K562 (cell line): Measurements from ENCODE around the gene SFI1. TPM values are rescaled to one million over a fixed set of nuclear protein-coding genes. Genes with fewer than 3 reads are reported as not detected.

Experiments
- CBFA2T2 ChIP-seq: fragments of 450-650 bp; conservative IDR thresholded peaks from 2 replicates; pipeline ENCODE4 v1.6.1; 2017; ENCODE audit warnings: mild to moderate bottlenecking
- CC2D1A ChIP-seq: fragments of 450-650 bp; IDR thresholded peaks from 2 replicates; pipeline ENCODE4 v1.6.1; 2017; ENCODE audit warnings: mild to moderate bottlenecking
- NFE2 ChIP-seq: IDR thresholded peaks from 2 replicates; pipeline ENCODE4 v1.6.1; 2014; ENCODE audit warnings: antibody characterized with exemption, low read depth
- PHB2 ChIP-seq: fragments of 450-650 bp; IDR thresholded peaks from 2 replicates; pipeline ENCODE4 v1.6.1; 2017; ENCODE audit warnings: low read depth
- PKNOX1 ChIP-seq: fragments of 450-650 bp; IDR thresholded peaks from 2 replicates; pipeline ENCODE4 v1.6.1; 2016
- RBFOX2 ChIP-seq: fragments of 200-400 bp; formaldehyde crosslinking; IDR thresholded peaks from 2 replicates; pipeline ENCODE4 v1.6.1; 2017; ENCODE audit warnings: low read depth, mild to moderate bottlenecking, low read length, moderate library complexity
- RBM17 ChIP-seq: fragments of 200-400 bp; formaldehyde crosslinking; IDR thresholded peaks from 2 replicates; pipeline ENCODE4 v1.6.1; 2017; ENCODE audit warnings: low read depth, mild to moderate bottlenecking, low read length, borderline replicate concordance
- SMAD2 ChIP-seq: fragments of 150-350 bp; IDR thresholded peaks from 2 replicates; pipeline ENCODE4 v1.6.1; 2014; ENCODE audit warnings: low read depth, mild to moderate bottlenecking, low read length
- SRSF7 ChIP-seq: fragments of 200-400 bp; formaldehyde crosslinking; optimal IDR thresholded peaks from 2 replicates; pipeline ENCODE3; 2017; ENCODE audit warnings: mild to moderate bottlenecking, low read depth, low read length
- STAT6 ChIP-seq: sonication (generic); formaldehyde crosslinking; IDR thresholded peaks from 2 replicates; pipeline ENCODE4 v1.8.1; 2023; ENCODE audit warnings: mild to moderate bottlenecking, missing genetic modification reagents
- THRA ChIP-seq: fragments of 450-650 bp; IDR thresholded peaks from 2 replicates; pipeline ENCODE4 v1.6.1; 2017; ENCODE audit warnings: mild to moderate bottlenecking, moderate library complexity
- XRCC5 ChIP-seq: fragments of 200-400 bp; formaldehyde crosslinking; IDR thresholded peaks from 2 replicates; pipeline ENCODE4 v1.6.1; 2017; ENCODE audit warnings: low read depth, mild to moderate bottlenecking, low read length
- ZNF124 ChIP-seq: sonication (generic); formaldehyde crosslinking; IDR thresholded peaks from 2 replicates; pipeline ENCODE4 v1.8.1; 2022; ENCODE audit warnings: missing genetic modification reagents
- ZNF263 ChIP-seq: sonication (generic); formaldehyde crosslinking; IDR thresholded peaks from 2 replicates; pipeline ENCODE4 v1.8.0; 2022; ENCODE audit warnings: mild to moderate bottlenecking, missing genetic modification reagents, borderline replicate concordance
- ZNF766 ChIP-seq: fragments of 200-800 bp; sonication (Bioruptor generic); conservative IDR thresholded peaks from 2 replicates; pipeline ENCODE4 v1.6.1; 2016; ENCODE audit warnings: missing genetic modification characterization, missing compliant biosample characterization
- polyA plus RNA-seq, 8 experiments: library from polyadenylated mRNA; depleted of rRNA in 4 of 8; stranded (reverse) in 5 of 8; unstranded in 3 of 8; fragments of >200 nt; fragmentation: Nextera tagmentation in 2 of 8; fragmentation: Illumina TruSeq in 1 of 8; extraction: Ambion mirVana in 2 of 8; extraction: Trizol in 1 of 8; gene quantifications; 2 replicates each; pipeline versions ENCODE4 v1.2.1 to v1.2.3, GENCODE V29; 2011 to 2014; ENCODE audit warnings: inconsistent platforms in 1 of 8, missing spikeins in 1 of 8
- total RNA-seq, 7 experiments: library from RNA; depleted of rRNA in 6 of 7; stranded (reverse); fragments of >200 nt in 6 of 7; fragmentation: Illumina TruSeq in 2 of 7; extraction: Trizol in 2 of 7; gene quantifications; 2 replicates each; pipeline versions ENCODE4 v1.2.1 to v1.2.3, GENCODE V29; 2011 to 2021; ENCODE audit warnings: low replicate concordance in 1 of 7

Gene SFI1
- total and polyA plus RNA-seq, 9 of the 15 experiments (the other 6 are each of a cell fraction or from before 2014, with no cell fraction given): 3.0 to 25.6 (median 14.1) TPM

DNA sequence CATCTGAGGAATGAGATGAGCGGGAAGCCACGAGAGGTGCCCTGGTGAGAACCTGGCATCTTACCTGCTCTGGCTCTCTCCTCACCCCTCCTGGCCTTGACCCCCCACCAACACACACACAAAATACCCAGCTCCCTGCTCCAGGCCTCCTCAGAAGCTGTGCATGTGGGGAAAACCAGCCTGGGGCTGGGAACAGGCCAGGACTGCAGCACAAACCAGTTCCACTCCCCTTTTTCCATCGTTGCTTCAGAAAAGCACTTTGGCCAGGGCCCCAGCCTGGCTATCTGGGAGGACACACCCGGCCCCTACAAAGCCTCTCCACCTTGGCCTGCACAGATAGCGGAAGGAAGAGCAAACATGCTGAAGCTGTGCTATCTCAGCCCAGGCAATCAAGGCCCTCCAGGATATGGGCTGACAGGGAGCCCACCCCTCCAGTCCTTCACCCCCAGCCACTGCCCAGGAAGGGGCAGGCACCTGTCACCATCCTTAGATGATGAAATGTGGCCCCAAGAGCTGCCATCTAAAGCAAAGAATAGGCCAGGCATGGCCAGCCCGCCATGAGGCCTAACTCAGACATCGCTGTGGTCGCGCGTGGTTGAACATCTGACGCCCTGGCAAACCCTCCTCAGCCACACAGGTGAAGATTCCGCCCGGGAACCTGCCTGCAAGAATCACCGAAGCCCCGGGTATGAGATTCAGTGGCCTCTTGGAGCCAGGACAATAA, 130.3 kb downstream of the SFI1 start (continued):
- TF ChIP-seq NFE2 (0 out of 2 replicates have a peak, but pooled peaks have one; percentile 29), PHB2 (peak; percentile 94), STAT6 (CRISPR knock-in tag) (no peak), RBM17 (no peak), CC2D1A (peak; percentile 95; the same call in 1 of the 2 replicates), CBFA2T2 (peak; percentile 97), ZNF263 (CRISPR knock-in tag) (no peak), ZNF124 (CRISPR knock-in tag) (no peak), SMAD2 (no peak), ZNF766 (peak; percentile 67), RBFOX2 (peak; percentile 21), XRCC5 (no peak), SRSF7 (no peak), PKNOX1 (peak; percentile 81), THRA (no peak)
